Pericardium fibroblast (primary cell): Measurements from ENCODE around the gene TOMM7. TPM values are rescaled to one million over a fixed set of nuclear protein-coding genes. Genes with fewer than 3 reads are reported as not detected.

Experiments
- total RNA-seq: library from RNA; depleted of rRNA; stranded (reverse); fragments of >200 nt; gene quantifications from 2 replicates; pipeline ENCODE4 v1.2.3, GENCODE V29; 2015

TOMM7 gene
- 172 and 196 TPM in 2 replicates for total RNA-seq

GRCh38 chr7:22822486-22823141, at the start of gene TOMM7:
TSS of gene TOMM7 (minus strand) at chr7:22822849. CDS start at chr7:22822779, 70 bp downstream.

Other genes with a start within 250 kb of the TOMM7 start
- gene IL6, start 95.6 kb downstream of the TOMM7 start, total RNA-seq: 3.0 and 33.0 TPM in 2 replicates
- gene HYCC1, start 191.3 kb upstream of the TOMM7 start, total RNA-seq: 21.4 and 72.2 TPM in 2 replicates